WTC11 (cell line): ENCODE measurements around the gene GFRA1. TPM values are rescaled to one million over a fixed set of nuclear protein-coding genes. Genes with fewer than 3 reads are reported as not detected.

Experiments used
- ATAC-seq: fragments of 200-7000 bp; cut with Tn5 transposase; 2 replicates; pipeline ENCODE4 v1.10.0; 2021; ENCODE audit warnings: mild to moderate bottlenecking, moderate library complexity
- CTCF ChIA-PET: fragments of 300-600 bp; sonication (Branson Sonifier 250); formaldehyde crosslinking; loops from one replicate; lab custom pipeline; 2021; ENCODE audit warnings: antibody characterized with exemption; lab: Charles Lee
- POLR2A ChIA-PET: fragments of 350-600 bp; sonication (Branson Sonifier 250); formaldehyde crosslinking; loops from one replicate; lab custom pipeline; 2021; ENCODE audit warnings: antibody characterized with exemption; lab: Charles Lee
- DNase-seq: peaks from one replicate; pipeline ENCODE4 v3.0.0; 2021; ENCODE audit warnings: low spot score
- H3K27ac Mint-ChIP-seq: 2 replicates; pipeline ENCODE4 v1.8.0; 2021; ENCODE audit warnings: mixed read lengths
- H3K27me3 Mint-ChIP-seq: 2 replicates; pipeline ENCODE4 v1.8.0; 2021; ENCODE audit warnings: low read depth, mild to moderate bottlenecking, moderate library complexity, mixed read lengths
- H3K36me3 Mint-ChIP-seq: 2 replicates; pipeline ENCODE4 v1.8.0; 2021; ENCODE audit warnings: mixed read lengths
- H3K4me1 Mint-ChIP-seq: 2 replicates; pipeline ENCODE4 v1.8.0; 2022; ENCODE audit warnings: mixed read lengths
- H3K4me3 Mint-ChIP-seq: 2 replicates; pipeline ENCODE4 v1.8.0; 2021; ENCODE audit warnings: mild to moderate bottlenecking, moderate library complexity, mixed read lengths
- H3K9me3 Mint-ChIP-seq: 2 replicates; pipeline ENCODE4 v1.8.0; 2021; ENCODE audit warnings: mixed read lengths
- ATF1 ChIP-seq: sonication (generic); formaldehyde crosslinking; IDR thresholded peaks from 2 replicates; pipeline ENCODE4 v1.8.1; 2023; ENCODE audit warnings: mild to moderate bottlenecking, moderate library complexity, missing genetic modification reagents
- GRHL2 ChIP-seq: fragments of 250-450 bp; sonication (Bioruptor Pico); IDR thresholded peaks from 2 replicates; pipeline ENCODE4 v1.8.0; 2022; ENCODE audit warnings: mild to moderate bottlenecking, moderate library complexity; ENCODE audit not compliant: insufficient replicate concordance, severe bottlenecking
- HMGA2 ChIP-seq: fragments of 250-450 bp; sonication (Bioruptor Pico); IDR thresholded peaks from 2 replicates; pipeline ENCODE4 v1.4.0; 2021; ENCODE audit warnings: mild to moderate bottlenecking, moderate library complexity
- MYBL2 ChIP-seq: sonication (generic); formaldehyde crosslinking; IDR thresholded peaks from 2 replicates; pipeline ENCODE4 v1.8.1; 2023; ENCODE audit warnings: mild to moderate bottlenecking, moderate library complexity, missing genetic modification reagents
- NFYB ChIP-seq: sonication (generic); formaldehyde crosslinking; conservative IDR thresholded peaks from 2 replicates; pipeline ENCODE4 v1.8.0; 2022; ENCODE audit warnings: low read depth, missing genetic modification reagents
- NR3C1 ChIP-seq: sonication (generic); formaldehyde crosslinking; conservative IDR thresholded peaks from 2 replicates; pipeline ENCODE4 v1.8.1; 2023; ENCODE audit warnings: low read depth, mild to moderate bottlenecking, missing genetic modification reagents
- PRRX2 ChIP-seq: fragments of 250-450 bp; sonication (Bioruptor Pico); IDR thresholded peaks from 2 replicates; pipeline ENCODE4 v1.8.0; 2021; ENCODE audit warnings: mild to moderate bottlenecking
- TEAD1 ChIP-seq: sonication (generic); formaldehyde crosslinking; IDR thresholded peaks from 2 replicates; pipeline ENCODE4 v1.8.0; 2022; ENCODE audit warnings: mild to moderate bottlenecking, missing genetic modification reagents
- TP53 ChIP-seq: sonication (generic); formaldehyde crosslinking; IDR thresholded peaks from 2 replicates; pipeline ENCODE4 v1.8.1; 2023; ENCODE audit warnings: mild to moderate bottlenecking, missing genetic modification reagents
- ZBTB21 ChIP-seq: sonication (generic); formaldehyde crosslinking; IDR thresholded peaks from 2 replicates; pipeline ENCODE4 v1.8.1; 2023; ENCODE audit warnings: mild to moderate bottlenecking, missing genetic modification reagents, borderline replicate concordance
- ZNF138 ChIP-seq: sonication (generic); formaldehyde crosslinking; conservative IDR thresholded peaks from 2 replicates; pipeline ENCODE4 v1.8.1; 2022; ENCODE audit warnings: mild to moderate bottlenecking, moderate library complexity, missing genetic modification reagents
- ZNF219 ChIP-seq: sonication (generic); formaldehyde crosslinking; IDR thresholded peaks from 2 replicates; pipeline ENCODE4 v1.8.0; 2023; ENCODE audit warnings: missing genetic modification reagents, mild to moderate bottlenecking, borderline replicate concordance
- ZNF317 ChIP-seq: sonication (generic); formaldehyde crosslinking; IDR thresholded peaks from 2 replicates; pipeline ENCODE4 v1.8.1; 2023; ENCODE audit warnings: low read depth, mild to moderate bottlenecking, moderate library complexity, missing genetic modification reagents, borderline replicate concordance
- ZNF396 ChIP-seq: fragments of 250-450 bp; sonication (Bioruptor Pico); IDR thresholded peaks from 2 replicates; pipeline ENCODE4 v1.8.0; 2021; ENCODE audit warnings: mild to moderate bottlenecking, moderate library complexity, borderline replicate concordance
- total RNA-seq: library from RNA; stranded (reverse); gene quantifications from 3 replicates; pipeline ENCODE4 v1.2.3, GENCODE V29; 2021
- TF ChIP-seq, protein P1 (sequence below): fragments of 250-450 bp; sonication (Bioruptor Pico); IDR thresholded peaks from 2 replicates; pipeline ENCODE4 v2.1.2; 2022; ENCODE audit warnings: mild to moderate bottlenecking, moderate library complexity
- TF ChIP-seq, protein P2 (sequence below): sonication (generic); formaldehyde crosslinking; IDR thresholded peaks from 2 replicates; pipeline ENCODE4 v1.8.0; 2022; ENCODE audit warnings: mild to moderate bottlenecking, missing genetic modification reagents
- TF ChIP-seq, protein P3 (sequence below): sonication (generic); formaldehyde crosslinking; IDR thresholded peaks from 2 replicates; pipeline ENCODE4 v1.8.1; 2023; ENCODE audit warnings: mild to moderate bottlenecking, missing genetic modification reagents, moderate library complexity
- TF ChIP-seq, protein P4 (sequence below): sonication (generic); formaldehyde crosslinking; IDR thresholded peaks from 2 replicates; pipeline ENCODE4 v1.8.1; 2023; ENCODE audit warnings: mild to moderate bottlenecking, missing genetic modification reagents
- TF ChIP-seq, protein P5 (sequence below): sonication (generic); formaldehyde crosslinking; IDR thresholded peaks from 2 replicates; pipeline ENCODE4 v1.8.0; 2022; ENCODE audit warnings: missing genetic modification reagents
- TF ChIP-seq, protein P6 (sequence below): sonication (generic); formaldehyde crosslinking; IDR thresholded peaks from 2 replicates; pipeline ENCODE4 v1.8.1; 2022; ENCODE audit warnings: low read depth, mild to moderate bottlenecking, moderate library complexity, missing genetic modification reagents, borderline replicate concordance

GFRA1 gene
- total RNA-seq, 1 experiment from 2014 or later = 4.4 TPM

DNA sequence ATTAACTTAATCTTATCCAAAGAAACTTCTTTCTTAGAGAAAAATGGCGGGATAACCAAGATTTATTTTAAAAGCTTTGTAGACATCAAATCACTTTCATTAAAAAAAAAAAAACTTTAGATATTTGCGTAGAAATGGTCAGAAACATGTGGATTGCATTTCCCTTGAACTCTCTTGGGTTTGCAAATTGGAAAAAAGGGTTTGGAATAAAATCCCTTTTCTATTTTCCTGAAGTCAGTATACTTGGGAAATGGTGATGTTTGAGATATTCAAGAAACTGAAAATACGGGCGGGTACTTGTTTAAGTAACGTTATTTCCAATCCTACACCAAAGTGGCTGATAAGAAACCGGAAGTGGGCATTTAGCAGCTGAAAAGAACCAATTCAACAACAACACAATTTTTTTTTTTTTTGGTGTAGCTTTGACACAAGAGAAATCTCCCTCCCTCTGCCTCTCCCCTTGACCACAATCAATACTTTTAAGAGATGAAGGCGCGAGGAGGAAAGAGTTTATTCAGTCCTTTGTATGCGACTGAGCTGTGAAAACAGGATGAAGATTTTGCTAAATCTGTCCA lies 13.7 kb upstream of the GFRA1 start (continued):
- no peak for TF ChIP-seq ZNF317 (CRISPR knock-in tag)
- TF ChIP-seq, protein P1, sequence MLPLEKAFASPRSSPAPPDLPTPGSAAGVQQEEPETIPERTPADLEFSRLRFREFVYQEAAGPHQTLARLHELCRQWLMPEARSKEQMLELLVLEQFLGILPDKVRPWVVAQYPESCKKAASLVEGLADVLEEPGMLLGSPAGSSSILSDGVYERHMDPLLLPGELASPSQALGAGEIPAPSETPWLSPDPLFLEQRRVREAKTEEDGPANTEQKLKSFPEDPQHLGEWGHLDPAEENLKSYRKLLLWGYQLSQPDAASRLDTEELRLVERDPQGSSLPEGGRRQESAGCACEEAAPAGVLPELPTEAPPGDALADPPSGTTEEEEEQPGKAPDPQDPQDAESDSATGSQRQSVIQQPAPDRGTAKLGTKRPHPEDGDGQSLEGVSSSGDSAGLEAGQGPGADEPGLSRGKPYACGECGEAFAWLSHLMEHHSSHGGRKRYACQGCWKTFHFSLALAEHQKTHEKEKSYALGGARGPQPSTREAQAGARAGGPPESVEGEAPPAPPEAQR = no peak
- no peak for TF ChIP-seq ZNF219 (CRISPR knock-in tag)

DNA sequence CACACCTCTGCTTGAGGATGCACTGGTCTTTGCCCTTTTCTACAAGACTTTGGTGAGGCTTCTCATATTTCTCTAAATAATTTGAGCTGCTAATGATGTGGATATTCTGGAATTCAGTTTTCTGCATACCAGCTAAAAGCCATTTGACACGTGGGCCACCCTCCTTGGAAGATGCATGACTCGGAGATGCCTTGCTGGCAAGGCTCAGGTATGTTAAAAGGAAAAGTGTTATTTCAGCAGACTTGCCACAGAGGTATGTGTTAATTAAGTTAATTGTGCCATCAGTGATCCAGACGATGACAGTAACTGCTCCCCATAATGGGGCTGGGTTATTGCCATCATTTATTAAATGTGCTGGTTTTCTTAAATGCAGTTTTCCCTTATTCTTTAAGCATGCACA lies 8.8 kb upstream of the GFRA1 start:
- POLR2A ChIA-PET = no interaction called here
- H3K9me3 Mint-ChIP-seq = no peaks in the 10 kb centered on the region
- DNase-seq (no peak), ATAC-seq (no peak)
- H3K4me3 Mint-ChIP-seq = no peak overlapping the region
- no peaks in the 10 kb centered on the region for H3K36me3 Mint-ChIP-seq
- H3K4me1 Mint-ChIP-seq = no peaks in the 10 kb centered on the region; the same call in 1 of the 2 replicates
- H3K27ac Mint-ChIP-seq = no peak overlapping the region
- CTCF ChIA-PET = interaction anchor here (0.6 kb wide), 1 partner anchor 1338 kb away, joined by 4 read pairs; no protein-coding TSS in a partner anchor
- peaks cover 13% of the 10 kb centered on the region for H3K27me3 Mint-ChIP-seq
- TF ChIP-seq PRRX2 (CRISPR knock-in tag) (no peak), ATF1 (CRISPR knock-in tag) (no peak), ZNF219 (CRISPR knock-in tag) (no peak), TP53 (CRISPR knock-in tag) (no peak), TEAD1 (no peak)
- TF ChIP-seq, protein P2, sequence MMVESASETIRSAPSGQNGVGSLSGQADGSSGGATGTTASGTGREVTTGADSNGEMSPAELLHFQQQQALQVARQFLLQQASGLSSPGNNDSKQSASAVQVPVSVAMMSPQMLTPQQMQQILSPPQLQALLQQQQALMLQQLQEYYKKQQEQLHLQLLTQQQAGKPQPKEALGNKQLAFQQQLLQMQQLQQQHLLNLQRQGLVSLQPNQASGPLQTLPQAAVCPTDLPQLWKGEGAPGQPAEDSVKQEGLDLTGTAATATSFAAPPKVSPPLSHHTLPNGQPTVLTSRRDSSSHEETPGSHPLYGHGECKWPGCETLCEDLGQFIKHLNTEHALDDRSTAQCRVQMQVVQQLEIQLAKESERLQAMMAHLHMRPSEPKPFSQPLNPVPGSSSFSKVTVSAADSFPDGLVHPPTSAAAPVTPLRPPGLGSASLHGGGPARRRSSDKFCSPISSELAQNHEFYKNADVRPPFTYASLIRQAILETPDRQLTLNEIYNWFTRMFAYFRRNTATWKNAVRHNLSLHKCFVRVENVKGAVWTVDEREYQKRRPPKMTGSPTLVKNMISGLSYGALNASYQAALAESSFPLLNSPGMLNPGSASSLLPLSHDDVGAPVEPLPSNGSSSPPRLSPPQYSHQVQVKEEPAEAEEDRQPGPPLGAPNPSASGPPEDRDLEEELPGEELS = no peak

DNA sequence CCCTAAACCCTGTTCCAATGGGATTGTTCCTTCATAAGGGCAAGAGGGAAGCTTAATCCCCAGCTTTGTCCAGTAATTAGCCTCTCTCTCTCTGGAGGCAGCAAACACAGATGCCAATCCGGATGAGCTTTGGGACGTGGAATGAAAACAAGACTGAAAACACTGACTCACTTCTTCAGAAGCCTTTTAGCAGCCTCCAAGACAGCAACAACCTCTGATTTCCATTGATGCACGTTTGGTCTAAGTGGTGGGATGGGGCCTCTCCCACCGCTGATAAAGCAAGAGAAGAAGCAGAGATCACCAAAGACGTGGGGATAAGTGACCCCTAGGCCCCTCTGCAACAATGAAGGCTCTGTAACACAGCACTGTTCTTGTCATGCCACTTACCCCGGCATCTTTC lies 5.8 kb upstream of the GFRA1 start:
- CTCF ChIA-PET = interaction anchor here (1.1 kb wide), 1 partner anchor 9 kb away, joined by 3 read pairs; no protein-coding TSS in a partner anchor
- no peak overlapping the region for H3K27ac Mint-ChIP-seq
- no peaks in the 10 kb centered on the region for H3K36me3 Mint-ChIP-seq
- peaks cover 42% of the 10 kb centered on the region for H3K27me3 Mint-ChIP-seq
- H3K4me3 Mint-ChIP-seq = no peak overlapping the region
- ATAC-seq (no peak), DNase-seq (no peak)
- POLR2A ChIA-PET = no interaction called here
- H3K4me1 Mint-ChIP-seq = peaks cover 9% of the 10 kb centered on the region
- H3K9me3 Mint-ChIP-seq = no peaks in the 10 kb centered on the region
- no peak for TF ChIP-seq HMGA2 (CRISPR knock-in tag)
- TF ChIP-seq, protein P3, sequence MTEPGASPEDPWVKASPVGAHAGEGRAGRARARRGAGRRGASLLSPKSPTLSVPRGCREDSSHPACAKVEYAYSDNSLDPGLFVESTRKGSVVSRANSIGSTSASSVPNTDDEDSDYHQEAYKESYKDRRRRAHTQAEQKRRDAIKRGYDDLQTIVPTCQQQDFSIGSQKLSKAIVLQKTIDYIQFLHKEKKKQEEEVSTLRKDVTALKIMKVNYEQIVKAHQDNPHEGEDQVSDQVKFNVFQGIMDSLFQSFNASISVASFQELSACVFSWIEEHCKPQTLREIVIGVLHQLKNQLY (CRISPR knock-in tag) = no peak
- TF ChIP-seq, protein P4, sequence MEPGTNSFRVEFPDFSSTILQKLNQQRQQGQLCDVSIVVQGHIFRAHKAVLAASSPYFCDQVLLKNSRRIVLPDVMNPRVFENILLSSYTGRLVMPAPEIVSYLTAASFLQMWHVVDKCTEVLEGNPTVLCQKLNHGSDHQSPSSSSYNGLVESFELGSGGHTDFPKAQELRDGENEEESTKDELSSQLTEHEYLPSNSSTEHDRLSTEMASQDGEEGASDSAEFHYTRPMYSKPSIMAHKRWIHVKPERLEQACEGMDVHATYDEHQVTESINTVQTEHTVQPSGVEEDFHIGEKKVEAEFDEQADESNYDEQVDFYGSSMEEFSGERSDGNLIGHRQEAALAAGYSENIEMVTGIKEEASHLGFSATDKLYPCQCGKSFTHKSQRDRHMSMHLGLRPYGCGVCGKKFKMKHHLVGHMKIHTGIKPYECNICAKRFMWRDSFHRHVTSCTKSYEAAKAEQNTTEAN (CRISPR knock-in tag) = no peak
- no peak for TF ChIP-seq ZNF138 (CRISPR knock-in tag)
- TF ChIP-seq, protein P1 = no peak
- no peak for TF ChIP-seq NFYB (CRISPR knock-in tag)
- TF ChIP-seq, protein P5, sequence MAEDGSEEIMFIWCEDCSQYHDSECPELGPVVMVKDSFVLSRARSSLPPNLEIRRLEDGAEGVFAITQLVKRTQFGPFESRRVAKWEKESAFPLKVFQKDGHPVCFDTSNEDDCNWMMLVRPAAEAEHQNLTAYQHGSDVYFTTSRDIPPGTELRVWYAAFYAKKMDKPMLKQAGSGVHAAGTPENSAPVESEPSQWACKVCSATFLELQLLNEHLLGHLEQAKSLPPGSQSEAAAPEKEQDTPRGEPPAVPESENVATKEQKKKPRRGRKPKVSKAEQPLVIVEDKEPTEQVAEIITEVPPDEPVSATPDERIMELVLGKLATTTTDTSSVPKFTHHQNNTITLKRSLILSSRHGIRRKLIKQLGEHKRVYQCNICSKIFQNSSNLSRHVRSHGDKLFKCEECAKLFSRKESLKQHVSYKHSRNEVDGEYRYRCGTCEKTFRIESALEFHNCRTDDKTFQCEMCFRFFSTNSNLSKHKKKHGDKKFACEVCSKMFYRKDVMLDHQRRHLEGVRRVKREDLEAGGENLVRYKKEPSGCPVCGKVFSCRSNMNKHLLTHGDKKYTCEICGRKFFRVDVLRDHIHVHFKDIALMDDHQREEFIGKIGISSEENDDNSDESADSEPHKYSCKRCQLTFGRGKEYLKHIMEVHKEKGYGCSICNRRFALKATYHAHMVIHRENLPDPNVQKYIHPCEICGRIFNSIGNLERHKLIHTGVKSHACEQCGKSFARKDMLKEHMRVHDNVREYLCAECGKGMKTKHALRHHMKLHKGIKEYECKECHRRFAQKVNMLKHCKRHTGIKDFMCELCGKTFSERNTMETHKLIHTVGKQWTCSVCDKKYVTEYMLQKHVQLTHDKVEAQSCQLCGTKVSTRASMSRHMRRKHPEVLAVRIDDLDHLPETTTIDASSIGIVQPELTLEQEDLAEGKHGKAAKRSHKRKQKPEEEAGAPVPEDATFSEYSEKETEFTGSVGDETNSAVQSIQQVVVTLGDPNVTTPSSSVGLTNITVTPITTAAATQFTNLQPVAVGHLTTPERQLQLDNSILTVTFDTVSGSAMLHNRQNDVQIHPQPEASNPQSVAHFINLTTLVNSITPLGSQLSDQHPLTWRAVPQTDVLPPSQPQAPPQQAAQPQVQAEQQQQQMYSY (CRISPR knock-in tag) = no peak
- TF ChIP-seq MYBL2 (CRISPR knock-in tag) = no peak
- no peak for TF ChIP-seq ZBTB21 (CRISPR knock-in tag)
- TF ChIP-seq NR3C1 (CRISPR knock-in tag) = no peak
- no peak for TF ChIP-seq ZNF396
- no peak for TF ChIP-seq GRHL2 (CRISPR knock-in tag)
- TF ChIP-seq, protein P6, sequence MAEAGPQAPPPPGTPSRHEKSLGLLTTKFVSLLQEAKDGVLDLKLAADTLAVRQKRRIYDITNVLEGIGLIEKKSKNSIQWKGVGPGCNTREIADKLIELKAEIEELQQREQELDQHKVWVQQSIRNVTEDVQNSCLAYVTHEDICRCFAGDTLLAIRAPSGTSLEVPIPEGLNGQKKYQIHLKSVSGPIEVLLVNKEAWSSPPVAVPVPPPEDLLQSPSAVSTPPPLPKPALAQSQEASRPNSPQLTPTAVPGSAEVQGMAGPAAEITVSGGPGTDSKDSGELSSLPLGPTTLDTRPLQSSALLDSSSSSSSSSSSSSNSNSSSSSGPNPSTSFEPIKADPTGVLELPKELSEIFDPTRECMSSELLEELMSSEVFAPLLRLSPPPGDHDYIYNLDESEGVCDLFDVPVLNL = no peak
